ENCODE data around the gene ARMH1. TPM values are rescaled to one million over a fixed set of nuclear protein-coding genes. Genes with fewer than 3 reads are reported as not detected.
"Not testable (repeated sequence)": the region's sequence is repeated elsewhere in the genome, so short reads cannot be mapped to it uniquely, and the experiment has no call there.

The ARMH1 gene
- total RNA-seq, 2 experiments from 2014 or later = 79.9 to 84.0 TPM

GRCh38 chr1:44733365-44733764 lies 58.9 kb downstream of the ARMH1 start:
- no peak for TF ChIP-seq CTCF (IDR thresholded peaks at IDR 0.05)
- H3K9me3 ChIP-seq (ENCODE audit: control insufficient read depth in 1 of 2, insufficient read depth in 1 of 2, low read length in 2 of 2) = no peaks in the 10 kb centered on the region
- intact Hi-C loops (cut with DNase I, micrococcal nuclease) = loop anchor here (5.0 kb wide), 5 partner anchors 44 to 849 kb away; partner anchors contain the start of genes HECTD3 (in 1 of the 2), NASP (in 1 of the 2), RPS8 (in 1 of the 2) and TESK2 (in 1 of the 2)
- no peak overlapping the region for H3K27ac ChIP-seq (ENCODE audit: low read depth in 1 of 2, low read length in 2 of 2)
- no peaks in the 10 kb centered on the region for H3K27me3 ChIP-seq (ENCODE audit: control insufficient read depth in 1 of 2, insufficient read depth in 2 of 2, low read length in 2 of 2)
- H3K4me3 ChIP-seq (ENCODE audit: low read length) = no peak overlapping the region
- ATAC-seq (ENCODE audit: poor library complexity) = no peak
- H3K36me3 ChIP-seq (ENCODE audit: insufficient read depth, low read length) = no peaks in the 10 kb centered on the region
- ChIA-PET POLR2A (interaction anchor here (4.4 to 6.1 kb wide), 3 partner anchors 14 to 67 kb away, joined by 38 to 138 read pairs (median 65); partner anchors contain the start of genes PLK3 and RPS8), CTCF (interaction anchor here (1.1 kb wide), 1 partner anchor 12 kb away, joined by 4 read pairs; no protein-coding TSS in a partner anchor)
- Mint-ChIP-seq H3K4me1 (ENCODE audit: low read depth) (peaks cover 30% of the 10 kb centered on the region), H3K36me3 (ENCODE audit: low read depth) (no peaks in the 10 kb centered on the region), H3K27ac (no peak overlapping the region), H3K4me3 (no peak overlapping the region), H3K27me3 (no peaks in the 10 kb centered on the region), H3K9me3 (no peaks in the 10 kb centered on the region)
- no peak for DNase-seq
- peaks cover 33% of the 10 kb centered on the region for H3K4me1 ChIP-seq (ENCODE audit: insufficient read depth, low read length)

- Mint-ChIP-seq H3K27me3 (no peaks in the 10 kb centered on the region), H3K4me1 (ENCODE audit: low read depth) (peaks cover 29% of the 10 kb centered on the region), H3K4me3 (no peak overlapping the region), H3K9me3 (no peaks in the 10 kb centered on the region), H3K27ac (no peak overlapping the region), H3K36me3 (ENCODE audit: low read depth) (no peaks in the 10 kb centered on the region)
- no peaks in the 10 kb centered on the region for H3K9me3 ChIP-seq (ENCODE audit: control insufficient read depth in 1 of 2, insufficient read depth in 1 of 2, low read length in 2 of 2)
- no peaks in the 10 kb centered on the region for H3K27me3 ChIP-seq (ENCODE audit: control insufficient read depth in 1 of 2, insufficient read depth in 2 of 2, low read length in 2 of 2)
- ChIA-PET POLR2A (interaction anchor here (5.7 to 6.1 kb wide), 2 partner anchors 14 to 42 kb away, joined by 65 to 138 read pairs; partner anchors contain the start of gene RPS8), CTCF (no interaction called here)
- intact Hi-C loops (cut with DNase I, micrococcal nuclease) = loop anchor here (5.0 kb wide), 5 partner anchors 44 to 849 kb away; partner anchors contain the start of genes HECTD3 (in 1 of the 2), NASP (in 1 of the 2), RPS8 (in 1 of the 2) and TESK2 (in 1 of the 2)
- no peak for ATAC-seq (ENCODE audit: poor library complexity)
- TF ChIP-seq CTCF (IDR thresholded peaks at IDR 0.05) = no peak
- H3K36me3 ChIP-seq (ENCODE audit: insufficient read depth, low read length) = no peaks in the 10 kb centered on the region
- H3K4me1 ChIP-seq (ENCODE audit: insufficient read depth, low read length) = peaks cover 32% of the 10 kb centered on the region
- DNase-seq = no peak
- H3K27ac ChIP-seq (ENCODE audit: low read depth in 1 of 2, low read length in 2 of 2) = no peak overlapping the region
- H3K4me3 ChIP-seq (ENCODE audit: low read length) = no peak overlapping the region
Measured at GRCh38 chr1:44733784-44734183, 59.3 kb downstream of the ARMH1 start.

- Mint-ChIP-seq H3K4me3 (no peak overlapping the region), H3K4me1 (ENCODE audit: low read depth) (peaks cover 36% of the 10 kb centered on the region), H3K27me3 (no peaks in the 10 kb centered on the region), H3K9me3 (no peaks in the 10 kb centered on the region), H3K27ac (no peak overlapping the region), H3K36me3 (ENCODE audit: low read depth) (no peaks in the 10 kb centered on the region)
- Histone ChIP-seq H3K4me1 (ENCODE audit: insufficient read depth, low read length) (peaks cover 19% of the 10 kb centered on the region), H3K9me3 (ENCODE audit: control insufficient read depth in 1 of 2, insufficient read depth in 1 of 2, low read length in 2 of 2) (no peaks in the 10 kb centered on the region), H3K27me3 (ENCODE audit: control insufficient read depth in 1 of 2, insufficient read depth in 2 of 2, low read length in 2 of 2) (no peaks in the 10 kb centered on the region), H3K36me3 (ENCODE audit: insufficient read depth, low read length) (no peaks in the 10 kb centered on the region), H3K4me3 (ENCODE audit: low read length) (no peak overlapping the region), H3K27ac (ENCODE audit: low read depth in 1 of 2, low read length in 2 of 2) (no peak overlapping the region)
- intact Hi-C loops (cut with DNase I, micrococcal nuclease) = loop anchor here in 1 of 2 experiments (5.0 kb wide), 2 partner anchors 104 to 251 kb away; partner anchors contain the start of gene EIF2B3
- TF ChIP-seq CTCF (IDR thresholded peaks at IDR 0.05) = no peak
- DNase-seq = no peak
- POLR2A ChIA-PET = interaction anchor here (0.6 to 0.9 kb wide), 2 partner anchors 15 to 866 kb away, joined by 3 read pairs; no protein-coding TSS in a partner anchor
- CTCF ChIA-PET = interaction anchor here (0.6 kb wide), 1 partner anchor 16 kb away, joined by 3 read pairs; no protein-coding TSS in a partner anchor
- ATAC-seq (ENCODE audit: poor library complexity) = no peak
Measured at GRCh38 chr1:44735992-44736391, 61.5 kb downstream of the ARMH1 start.

- H3K4me1 ChIP-seq (ENCODE audit: insufficient read depth, low read length); H3K27me3 ChIP-seq (ENCODE audit: control insufficient read depth in 1 of 2, insufficient read depth in 2 of 2, low read length in 2 of 2); H3K9me3 ChIP-seq (ENCODE audit: control insufficient read depth in 1 of 2, insufficient read depth in 1 of 2, low read length in 2 of 2); H3K36me3 Mint-ChIP-seq (ENCODE audit: low read depth); CTCF ChIA-PET; H3K27me3 Mint-ChIP-seq; H3K36me3 ChIP-seq (ENCODE audit: insufficient read depth, low read length); DNase-seq; H3K9me3 Mint-ChIP-seq: not testable (repeated sequence)
- H3K4me3 ChIP-seq (ENCODE audit: low read length) = peak overlapping the region; percentile 66
- ATAC-seq (ENCODE audit: poor library complexity) = peak; percentile 5
- H3K4me1 Mint-ChIP-seq (ENCODE audit: low read depth) = peaks cover 18% of the 10 kb centered on the region
- intact Hi-C loops (cut with DNase I, micrococcal nuclease) = loop anchor here (1.0 to 5.0 kb wide), 3 partner anchors 8 to 248 kb away; partner anchors contain the start of genes EIF2B3 (in 1 of the 2) and RNU5D-1 (in 1 of the 2)
- POLR2A ChIA-PET = interaction anchor here (0.7 to 2.7 kb wide), 5 partner anchors 8 to 39 kb away, joined by 3 to 12 read pairs (median 3); partner anchors contain the start of genes RNU5D-1 and RPS8
- peak overlapping the region; percentile 63 to 85 for H3K27ac ChIP-seq (ENCODE audit: low read depth in 1 of 2, low read length in 2 of 2)
- H3K27ac Mint-ChIP-seq = peak overlapping the region; percentile 97
- peak overlapping the region; percentile 98 for H3K4me3 Mint-ChIP-seq
Measured at GRCh38 chr1:44738953-44739306, 64.4 kb downstream of the ARMH1 start.
